ENCODE measurements around the gene BAIAP2. TPM values are rescaled to one million over a fixed set of nuclear protein-coding genes. Genes with fewer than 3 reads are reported as not detected.

BAIAP2 gene
- total RNA-seq, 1 donor from 2014 or later: 14.4 TPM

GRCh38 chr17:81138500-81138899, 103.5 kb downstream of the BAIAP2 start:
- intact Hi-C loops (cut with DNase I): no loop called here
- Histone ChIP-seq H3K27me3 (no peaks in the 10 kb centered on the region), H3K4me1 (no peaks in the 10 kb centered on the region), H3K27ac (no peak overlapping the region), H3K36me3 (no peaks in the 10 kb centered on the region), H3K4me3 (no peak overlapping the region), H3K9me3 (no peaks in the 10 kb centered on the region)
- TF ChIP-seq CTCF (IDR thresholded peaks at IDR 0.05): no peak
- DNase-seq (ENCODE audit: low spot score in 2 of 2): no peak

GRCh38 chr17:81139428-81139827, 104.5 kb downstream of the BAIAP2 start:
- Histone ChIP-seq H3K36me3 (no peaks in the 10 kb centered on the region), H3K27me3 (no peaks in the 10 kb centered on the region), H3K27ac (no peak overlapping the region), H3K4me3 (no peak overlapping the region), H3K4me1 (no peaks in the 10 kb centered on the region), H3K9me3 (no peaks in the 10 kb centered on the region)
- intact Hi-C loops (cut with DNase I): no loop called here
- TF ChIP-seq CTCF (IDR thresholded peaks at IDR 0.05): no peak
- DNase-seq (ENCODE audit: low spot score in 2 of 2): no peak

- no peak for DNase-seq (ENCODE audit: low spot score in 2 of 2)
- Histone ChIP-seq H3K4me3 (no peak overlapping the region), H3K36me3 (no peaks in the 10 kb centered on the region), H3K9me3 (no peaks in the 10 kb centered on the region), H3K27me3 (no peaks in the 10 kb centered on the region), H3K27ac (no peak overlapping the region), H3K4me1 (no peaks in the 10 kb centered on the region)
- intact Hi-C loops (cut with DNase I): no loop called here
- no peak for TF ChIP-seq CTCF (IDR thresholded peaks at IDR 0.05)
Measured at GRCh38 chr17:81140018-81140417, 105.1 kb downstream of the BAIAP2 start.

- no peak for TF ChIP-seq CTCF (IDR thresholded peaks at IDR 0.05)
- intact Hi-C loops (cut with DNase I): no loop called here
- H3K27me3 ChIP-seq: no peaks in the 10 kb centered on the region
- no peak for DNase-seq (ENCODE audit: low spot score in 2 of 2)
- H3K36me3 ChIP-seq: no peaks in the 10 kb centered on the region
- no peak overlapping the region for H3K4me3 ChIP-seq
- no peaks in the 10 kb centered on the region for H3K4me1 ChIP-seq
- H3K9me3 ChIP-seq: no peaks in the 10 kb centered on the region
- H3K27ac ChIP-seq: no peak overlapping the region
Measured at GRCh38 chr17:81140695-81141094, 105.7 kb downstream of the BAIAP2 start.

GRCh38 chr17:81142301-81143199, 107.6 kb downstream of the BAIAP2 start:
- DNase-seq (ENCODE audit: low spot score in 2 of 2): peak in 1 of 2 donors; percentile 87
- no peaks in the 10 kb centered on the region for H3K27me3 ChIP-seq
- H3K36me3 ChIP-seq: no peaks in the 10 kb centered on the region
- intact Hi-C loops (cut with DNase I): loop anchor here (1.0 to 2.0 kb wide), 2 partner anchors 64 to 99 kb away; no protein-coding TSS in a partner anchor
- no peak overlapping the region for H3K27ac ChIP-seq
- no peaks in the 10 kb centered on the region for H3K9me3 ChIP-seq
- H3K4me3 ChIP-seq: no peak overlapping the region
- peak; percentile 67 to 77 (median 72) for TF ChIP-seq CTCF (IDR thresholded peaks at IDR 0.05)
- H3K4me1 ChIP-seq: no peaks in the 10 kb centered on the region

Measured in ascending aorta (tissue), 2 donors.